ENCODE results near the gene DCAF5. TPM values are rescaled to one million over a fixed set of nuclear protein-coding genes. Genes with fewer than 3 reads are reported as not detected.
"Not testable (repeated sequence)": the region's sequence is repeated elsewhere in the genome, so short reads cannot be mapped to it uniquely, and the experiment has no call there.

Gene DCAF5, protein sequence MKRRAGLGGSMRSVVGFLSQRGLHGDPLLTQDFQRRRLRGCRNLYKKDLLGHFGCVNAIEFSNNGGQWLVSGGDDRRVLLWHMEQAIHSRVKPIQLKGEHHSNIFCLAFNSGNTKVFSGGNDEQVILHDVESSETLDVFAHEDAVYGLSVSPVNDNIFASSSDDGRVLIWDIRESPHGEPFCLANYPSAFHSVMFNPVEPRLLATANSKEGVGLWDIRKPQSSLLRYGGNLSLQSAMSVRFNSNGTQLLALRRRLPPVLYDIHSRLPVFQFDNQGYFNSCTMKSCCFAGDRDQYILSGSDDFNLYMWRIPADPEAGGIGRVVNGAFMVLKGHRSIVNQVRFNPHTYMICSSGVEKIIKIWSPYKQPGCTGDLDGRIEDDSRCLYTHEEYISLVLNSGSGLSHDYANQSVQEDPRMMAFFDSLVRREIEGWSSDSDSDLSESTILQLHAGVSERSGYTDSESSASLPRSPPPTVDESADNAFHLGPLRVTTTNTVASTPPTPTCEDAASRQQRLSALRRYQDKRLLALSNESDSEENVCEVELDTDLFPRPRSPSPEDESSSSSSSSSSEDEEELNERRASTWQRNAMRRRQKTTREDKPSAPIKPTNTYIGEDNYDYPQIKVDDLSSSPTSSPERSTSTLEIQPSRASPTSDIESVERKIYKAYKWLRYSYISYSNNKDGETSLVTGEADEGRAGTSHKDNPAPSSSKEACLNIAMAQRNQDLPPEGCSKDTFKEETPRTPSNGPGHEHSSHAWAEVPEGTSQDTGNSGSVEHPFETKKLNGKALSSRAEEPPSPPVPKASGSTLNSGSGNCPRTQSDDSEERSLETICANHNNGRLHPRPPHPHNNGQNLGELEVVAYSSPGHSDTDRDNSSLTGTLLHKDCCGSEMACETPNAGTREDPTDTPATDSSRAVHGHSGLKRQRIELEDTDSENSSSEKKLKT
- polyA plus RNA-seq (2013, experiment 1 of 4), result 38.4 TPM
- polyA plus RNA-seq (2013, experiment 2 of 4), result 38.6 TPM
- 28.5 TPM for polyA plus RNA-seq (2013, experiment 3 of 4)
- 34.7 TPM for polyA plus RNA-seq (2013, experiment 4 of 4)

DNA sequence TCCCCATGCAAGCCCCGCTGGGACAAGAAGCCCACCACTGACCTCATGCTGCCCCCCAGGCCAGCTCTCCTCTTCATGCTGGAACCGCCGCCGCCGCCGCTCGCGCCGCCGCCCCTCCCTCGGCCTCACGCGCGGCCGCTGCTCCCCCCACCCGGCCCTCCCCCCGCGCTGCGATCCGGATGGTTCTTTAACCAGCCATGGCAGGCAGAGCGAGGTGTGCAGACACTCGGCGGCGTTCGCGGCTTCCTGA, at the start of gene DCAF5:
Gene DCAF5 (minus strand): TSS at position 218 of the 250 bp plus-strand sequence. CDS start 141 bp downstream, at position 77.
- Histone ChIP-seq H3K9me3 (ENCODE audit: control insufficient read depth, low read length) (no peaks in the 10 kb centered on the region), H3K27me3 (ENCODE audit: control insufficient read depth, insufficient read depth, low read length, poor library complexity, severe bottlenecking) (peaks cover 16% of the 10 kb centered on the region), H3K36me3 (ENCODE audit: control insufficient read depth, insufficient read depth, low read length) (no peaks in the 10 kb centered on the region), H3K4me3 (ENCODE audit: insufficient read depth, low read depth, low read length) (peak within 1 kb of the TSS; percentile 86), H3K27ac (ENCODE audit: insufficient read depth, low read depth, low read length, poor library complexity, severe bottlenecking) (peak within 1 kb of the TSS; percentile 74), H3K4me1 (ENCODE audit: control insufficient read depth, insufficient read depth, low read length) (peaks cover 5% of the 10 kb centered on the region)
- 0% methylated on average over 26 of the region's 26 CpGs for WGBS, 2 experiments

DNA sequence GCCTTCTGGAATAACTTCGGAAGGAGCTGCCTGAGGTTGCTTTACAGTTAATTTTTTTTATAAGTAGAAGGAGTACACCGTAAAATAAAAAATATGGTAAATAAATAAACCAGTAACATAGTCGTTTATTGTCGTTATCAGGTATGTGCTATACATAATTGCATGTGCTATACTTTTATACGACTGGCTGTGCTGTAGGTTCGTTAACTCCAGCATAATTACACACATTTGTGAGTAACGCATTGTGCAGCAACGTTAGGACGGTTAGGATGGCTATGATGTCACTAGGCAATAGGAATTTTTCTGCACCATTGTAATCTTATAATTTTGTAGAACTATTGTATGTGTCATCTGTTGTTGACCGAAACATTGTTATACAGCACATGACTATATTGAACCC, 46.9 kb upstream of the DCAF5 start:
- H3K36me3 ChIP-seq (ENCODE audit: control insufficient read depth, insufficient read depth, low read length), result no peaks in the 10 kb centered on the region
- no peak overlapping the region for H3K27ac ChIP-seq (ENCODE audit: insufficient read depth, low read depth, low read length, poor library complexity, severe bottlenecking)
- H3K27me3 ChIP-seq (ENCODE audit: control insufficient read depth, insufficient read depth, low read length, poor library complexity, severe bottlenecking), result no peaks in the 10 kb centered on the region
- no peaks in the 10 kb centered on the region for H3K4me1 ChIP-seq (ENCODE audit: control insufficient read depth, insufficient read depth, low read length)
- no peaks in the 10 kb centered on the region for H3K9me3 ChIP-seq (ENCODE audit: control insufficient read depth, low read length)
- 95 to 96% methylated on average over 9 of the region's 10 CpGs for WGBS, 2 experiments
- H3K4me3 ChIP-seq (ENCODE audit: insufficient read depth, low read depth, low read length), result no peak overlapping the region

DNA sequence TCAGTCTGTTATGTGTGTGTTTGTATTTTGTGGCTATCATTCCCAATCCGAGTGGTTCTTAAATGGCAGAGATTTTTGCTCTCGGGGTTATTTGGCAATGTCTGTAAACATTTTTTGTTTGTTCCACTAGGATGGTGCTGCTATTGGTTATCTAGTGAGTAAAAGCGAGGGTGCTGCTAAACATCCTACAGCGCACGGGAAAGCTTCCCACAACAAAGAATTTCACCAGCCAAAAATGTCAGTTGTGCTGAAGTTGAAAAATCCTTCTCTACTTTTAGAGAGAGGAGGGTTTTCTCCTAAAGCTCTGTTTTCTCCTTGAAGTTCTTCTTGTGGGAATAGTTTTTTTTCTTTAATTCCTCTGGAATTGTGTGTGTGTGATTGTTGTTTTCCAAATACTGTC, 40.8 kb upstream of the DCAF5 start:
- Histone ChIP-seq H3K9me3 (ENCODE audit: control insufficient read depth, low read length) (no peaks in the 10 kb centered on the region), H3K27ac (ENCODE audit: insufficient read depth, low read depth, low read length, poor library complexity, severe bottlenecking) (no peak overlapping the region), H3K27me3 (ENCODE audit: control insufficient read depth, insufficient read depth, low read length, poor library complexity, severe bottlenecking) (no peaks in the 10 kb centered on the region), H3K4me3 (ENCODE audit: insufficient read depth, low read depth, low read length) (no peak overlapping the region), H3K36me3 (ENCODE audit: control insufficient read depth, insufficient read depth, low read length) (no peaks in the 10 kb centered on the region), H3K4me1 (ENCODE audit: control insufficient read depth, insufficient read depth, low read length) (peaks cover 5% of the 10 kb centered on the region)
- WGBS, 2 experiments, result 90 to 95% methylated on average over 3 to 5 of the region's 5 CpGs

DNA sequence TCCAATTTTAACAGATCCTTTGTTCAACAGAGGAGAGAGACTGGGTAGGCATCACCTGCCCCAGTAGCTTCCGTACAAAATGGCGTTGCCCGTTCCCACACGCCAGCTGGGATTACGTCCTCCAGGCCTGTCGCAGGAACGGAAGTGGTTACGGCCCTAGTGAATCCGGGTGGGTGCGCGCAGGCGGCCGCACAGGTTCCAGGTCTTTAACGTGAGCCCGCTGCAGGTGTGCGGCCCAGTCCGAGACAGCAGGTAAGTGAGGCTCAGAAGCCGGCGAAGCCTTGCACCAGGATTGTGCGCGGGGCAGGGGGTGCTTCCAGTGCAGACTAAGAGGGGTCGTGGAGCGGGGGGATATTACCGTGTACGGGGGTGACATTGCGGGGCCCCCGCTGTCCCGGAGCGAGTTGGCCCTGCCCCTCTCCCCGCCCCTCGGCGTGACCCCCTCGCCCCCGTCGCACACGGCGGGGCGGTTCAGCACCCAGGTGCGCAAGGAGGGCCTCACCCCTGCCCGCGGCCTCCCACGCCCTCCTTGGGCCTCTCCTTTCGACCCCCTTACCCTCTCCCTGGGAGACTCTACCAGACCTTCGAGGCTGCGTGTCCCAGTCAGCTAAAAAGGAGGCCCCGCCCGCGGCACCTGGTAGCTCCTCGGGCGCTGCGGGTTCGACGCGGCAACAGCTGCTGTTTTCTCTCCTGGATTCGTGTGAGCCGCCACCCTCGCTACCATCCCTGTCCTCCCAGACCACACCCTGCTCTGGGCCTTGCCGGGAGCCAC, 38.6 kb upstream of the DCAF5 start, which contains the start of gene EXD2:
Gene EXD2 (plus strand): TSS at position 159 of the 772 bp plus-strand sequence. CDS start 17,973 bp downstream, outside the sequence.
- WGBS, 2 experiments, result 0% methylated on average over 58 of the region's 58 CpGs
- H3K27ac ChIP-seq (ENCODE audit: insufficient read depth, low read depth, low read length, poor library complexity, severe bottlenecking), result peak within 1 kb of the TSS; percentile 56
- no peaks in the 10 kb centered on the region for H3K9me3 ChIP-seq (ENCODE audit: control insufficient read depth, low read length)
- peaks cover 5% of the 10 kb centered on the region for H3K4me1 ChIP-seq (ENCODE audit: control insufficient read depth, insufficient read depth, low read length)
- no peaks in the 10 kb centered on the region for H3K36me3 ChIP-seq (ENCODE audit: control insufficient read depth, insufficient read depth, low read length)
- H3K27me3 ChIP-seq (ENCODE audit: control insufficient read depth, insufficient read depth, low read length, poor library complexity, severe bottlenecking), result no peaks in the 10 kb centered on the region
- H3K4me3 ChIP-seq (ENCODE audit: insufficient read depth, low read depth, low read length), result peak within 1 kb of the TSS; percentile 77

DNA sequence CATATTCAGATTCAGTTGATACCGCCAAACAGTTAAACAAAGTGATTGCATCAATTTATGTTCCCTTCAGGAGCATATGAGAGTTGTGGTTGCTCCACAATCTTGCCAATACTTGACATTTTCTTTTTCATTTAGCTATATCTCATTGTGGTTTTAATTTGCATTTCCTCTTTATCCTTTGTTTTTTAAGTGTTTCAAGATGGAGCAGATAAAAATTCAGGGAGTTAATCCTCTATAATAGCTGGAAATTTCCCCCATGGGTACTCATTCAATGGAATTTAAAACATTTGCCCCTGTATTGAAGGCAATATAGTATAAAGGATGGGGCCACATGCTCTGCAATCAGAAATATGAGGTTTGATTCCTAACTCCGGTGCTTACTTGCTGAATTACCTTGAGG, 37.3 kb upstream of the DCAF5 start:
- no peak overlapping the region for H3K4me3 ChIP-seq (ENCODE audit: insufficient read depth, low read depth, low read length)

DNA sequence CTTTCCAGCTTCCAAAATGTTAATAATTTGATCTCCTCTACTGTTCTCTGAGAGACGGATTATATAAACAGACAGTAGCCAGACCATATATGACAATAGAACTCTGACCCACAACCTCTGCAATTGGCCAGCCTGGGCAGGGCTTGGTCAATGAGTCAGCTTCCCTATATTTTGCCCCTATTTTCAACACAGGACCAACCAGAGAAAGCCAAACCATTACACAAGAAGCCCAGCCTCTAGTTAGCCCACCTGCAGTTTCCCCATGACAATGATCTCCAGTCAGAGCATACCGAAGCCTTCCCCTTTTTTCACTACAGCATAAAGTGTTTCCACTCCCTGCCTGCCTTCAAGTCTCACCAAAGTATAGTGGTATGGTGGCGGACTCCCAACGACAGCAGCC, 30.8 kb upstream of the DCAF5 start:
- no peak overlapping the region for H3K4me3 ChIP-seq (ENCODE audit: insufficient read depth, low read depth, low read length)
- 50 to 64% methylated on average over 3 to 4 of the region's 4 CpGs for WGBS, 2 experiments
- H3K27me3 ChIP-seq (ENCODE audit: control insufficient read depth, insufficient read depth, low read length, poor library complexity, severe bottlenecking), result no peaks in the 10 kb centered on the region
- H3K36me3 ChIP-seq (ENCODE audit: control insufficient read depth, insufficient read depth, low read length), result no peaks in the 10 kb centered on the region
- H3K27ac ChIP-seq (ENCODE audit: insufficient read depth, low read depth, low read length, poor library complexity, severe bottlenecking), result no peak overlapping the region
- H3K4me1 ChIP-seq (ENCODE audit: control insufficient read depth, insufficient read depth, low read length), result no peaks in the 10 kb centered on the region
- H3K9me3 ChIP-seq (ENCODE audit: control insufficient read depth, low read length), result no peaks in the 10 kb centered on the region

More for the DNA sequence above, 37.3 kb upstream of the DCAF5 start:
- 89 to 98% methylated on average over 2 of the region's 2 CpGs for WGBS, 2 experiments
- H3K27ac ChIP-seq (ENCODE audit: insufficient read depth, low read depth, low read length, poor library complexity, severe bottlenecking), result no peak overlapping the region
- H3K36me3 ChIP-seq (ENCODE audit: control insufficient read depth, insufficient read depth, low read length), result no peaks in the 10 kb centered on the region
- H3K9me3 ChIP-seq (ENCODE audit: control insufficient read depth, low read length), result no peaks in the 10 kb centered on the region
- H3K27me3 ChIP-seq (ENCODE audit: control insufficient read depth, insufficient read depth, low read length, poor library complexity, severe bottlenecking), result no peaks in the 10 kb centered on the region
- H3K4me1 ChIP-seq (ENCODE audit: control insufficient read depth, insufficient read depth, low read length), result peaks cover 5% of the 10 kb centered on the region

DNA sequence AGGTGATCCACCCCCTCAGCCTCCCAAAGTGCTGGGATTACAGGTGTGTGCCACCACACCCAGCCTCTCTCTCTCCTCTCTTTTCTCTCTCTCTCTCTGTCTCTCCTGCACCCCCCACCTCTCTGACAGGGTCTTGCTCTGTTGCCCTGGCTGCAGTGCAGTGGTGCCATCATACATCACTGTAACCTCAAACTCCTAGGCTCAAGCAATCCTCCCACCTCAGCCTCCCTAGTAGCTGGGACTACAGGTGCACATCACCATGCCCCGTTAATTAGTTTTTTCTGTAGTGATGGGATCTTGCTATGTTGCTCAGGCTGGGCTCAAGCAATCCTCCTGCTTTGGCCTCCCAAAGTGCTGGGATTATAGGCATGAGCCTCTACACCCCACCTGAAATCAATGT, 29.7 kb upstream of the DCAF5 start:
- not testable (repeated sequence) for H3K4me3 ChIP-seq (ENCODE audit: insufficient read depth, low read depth, low read length); H3K9me3 ChIP-seq (ENCODE audit: control insufficient read depth, low read length); H3K27ac ChIP-seq (ENCODE audit: insufficient read depth, low read depth, low read length, poor library complexity, severe bottlenecking); H3K36me3 ChIP-seq (ENCODE audit: control insufficient read depth, insufficient read depth, low read length); H3K4me1 ChIP-seq (ENCODE audit: control insufficient read depth, insufficient read depth, low read length); H3K27me3 ChIP-seq (ENCODE audit: control insufficient read depth, insufficient read depth, low read length, poor library complexity, severe bottlenecking)
- 89 to 100% methylated on average over 1 of the region's 1 CpG for WGBS, 2 experiments

DNA sequence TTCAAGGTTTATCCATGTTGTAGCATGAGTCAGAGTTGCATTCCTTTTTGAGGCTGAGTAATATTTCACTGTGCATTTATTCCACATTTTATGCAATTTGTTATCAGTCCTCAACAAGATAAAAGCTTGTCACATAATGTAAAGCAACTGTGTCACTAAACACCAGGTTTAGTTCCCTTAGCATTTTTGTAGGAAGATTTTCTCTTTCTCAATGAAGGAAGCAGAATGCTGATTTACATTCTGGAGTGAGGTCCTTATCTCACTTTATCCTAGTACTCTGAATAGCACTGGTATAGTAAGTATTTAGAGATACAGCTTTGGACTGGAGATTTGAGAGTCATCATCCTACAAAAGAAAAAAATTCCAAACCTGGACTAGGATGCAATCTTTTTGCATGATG, 28.6 kb upstream of the DCAF5 start:
- H3K36me3 ChIP-seq (ENCODE audit: control insufficient read depth, insufficient read depth, low read length), result no peaks in the 10 kb centered on the region
- no peak overlapping the region for H3K4me3 ChIP-seq (ENCODE audit: insufficient read depth, low read depth, low read length)
- H3K27me3 ChIP-seq (ENCODE audit: control insufficient read depth, insufficient read depth, low read length, poor library complexity, severe bottlenecking), result no peaks in the 10 kb centered on the region
- no peak overlapping the region for H3K27ac ChIP-seq (ENCODE audit: insufficient read depth, low read depth, low read length, poor library complexity, severe bottlenecking)
- H3K4me1 ChIP-seq (ENCODE audit: control insufficient read depth, insufficient read depth, low read length), result no peaks in the 10 kb centered on the region
- no peaks in the 10 kb centered on the region for H3K9me3 ChIP-seq (ENCODE audit: control insufficient read depth, low read length)

DNA sequence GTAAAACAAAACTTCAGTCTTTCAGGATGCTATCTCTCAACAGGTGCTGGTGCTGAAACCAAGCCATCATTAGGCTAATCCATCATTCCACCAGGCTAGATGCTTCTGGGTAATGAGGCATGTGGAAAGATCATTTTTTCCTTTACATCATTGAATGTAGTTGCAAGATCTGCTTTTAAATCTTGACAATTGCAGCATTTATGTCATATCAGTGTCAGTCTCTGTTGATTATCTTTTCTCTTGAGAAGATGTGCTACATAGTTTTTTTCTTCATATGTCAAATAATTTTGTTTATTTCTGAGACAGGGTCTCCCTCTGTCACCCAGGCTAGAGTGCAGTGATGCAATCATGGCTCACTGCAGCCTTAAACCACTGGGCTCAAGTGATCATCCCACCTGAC, 22.2 kb upstream of the DCAF5 start:
- Histone ChIP-seq H3K36me3 (ENCODE audit: control insufficient read depth, insufficient read depth, low read length) (no peaks in the 10 kb centered on the region), H3K4me1 (ENCODE audit: control insufficient read depth, insufficient read depth, low read length) (no peaks in the 10 kb centered on the region), H3K27me3 (ENCODE audit: control insufficient read depth, insufficient read depth, low read length, poor library complexity, severe bottlenecking) (no peaks in the 10 kb centered on the region), H3K27ac (ENCODE audit: insufficient read depth, low read depth, low read length, poor library complexity, severe bottlenecking) (no peak overlapping the region), H3K9me3 (ENCODE audit: control insufficient read depth, low read length) (no peaks in the 10 kb centered on the region), H3K4me3 (ENCODE audit: insufficient read depth, low read depth, low read length) (no peak overlapping the region)

DNA sequence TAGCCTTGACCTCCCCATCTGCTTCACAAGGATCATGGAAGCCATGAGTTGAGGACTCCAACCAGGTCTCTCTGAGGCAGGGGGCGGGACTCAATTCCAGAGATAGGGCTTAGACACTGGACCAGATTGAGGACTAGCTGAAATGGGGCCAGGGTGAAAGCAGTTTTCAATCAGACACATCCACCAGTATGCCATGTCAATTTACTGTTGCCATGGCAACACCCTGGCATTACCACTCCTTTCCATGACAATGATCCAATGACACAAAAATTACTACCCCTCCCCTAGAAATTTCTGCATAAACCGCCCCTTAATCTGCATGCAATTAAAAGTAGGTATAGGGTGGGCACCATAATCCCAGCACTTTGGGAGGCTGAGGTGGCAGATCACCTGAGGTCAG, 18.6 kb upstream of the DCAF5 start:
- no peaks in the 10 kb centered on the region for H3K9me3 ChIP-seq (ENCODE audit: control insufficient read depth, low read length)
- 87 to 88% methylated on average over 2 of the region's 2 CpGs for WGBS, 2 experiments
- H3K36me3 ChIP-seq (ENCODE audit: control insufficient read depth, insufficient read depth, low read length), result no peaks in the 10 kb centered on the region
- no peaks in the 10 kb centered on the region for H3K4me1 ChIP-seq (ENCODE audit: control insufficient read depth, insufficient read depth, low read length)
- no peak overlapping the region for H3K27ac ChIP-seq (ENCODE audit: insufficient read depth, low read depth, low read length, poor library complexity, severe bottlenecking)
- H3K4me3 ChIP-seq (ENCODE audit: insufficient read depth, low read depth, low read length), result no peak overlapping the region
- no peaks in the 10 kb centered on the region for H3K27me3 ChIP-seq (ENCODE audit: control insufficient read depth, insufficient read depth, low read length, poor library complexity, severe bottlenecking)
